A549 treated with DMSO at 1 μM for 4 hours (cell line): ENCODE measurements around the gene PPM1J. TPM values are rescaled to one million over a fixed set of nuclear protein-coding genes. Genes with fewer than 3 reads are reported as not detected.

Experiments used
- total RNA-seq: library from RNA; stranded (reverse); fragments of 200-300 nt; extraction: Qiagen RNA extraction; gene quantifications from 5 replicates; pipeline ENCODE4 v1.2.3, GENCODE V29; 2022; ENCODE audit warnings: low read depth

PPM1J gene, protein sequence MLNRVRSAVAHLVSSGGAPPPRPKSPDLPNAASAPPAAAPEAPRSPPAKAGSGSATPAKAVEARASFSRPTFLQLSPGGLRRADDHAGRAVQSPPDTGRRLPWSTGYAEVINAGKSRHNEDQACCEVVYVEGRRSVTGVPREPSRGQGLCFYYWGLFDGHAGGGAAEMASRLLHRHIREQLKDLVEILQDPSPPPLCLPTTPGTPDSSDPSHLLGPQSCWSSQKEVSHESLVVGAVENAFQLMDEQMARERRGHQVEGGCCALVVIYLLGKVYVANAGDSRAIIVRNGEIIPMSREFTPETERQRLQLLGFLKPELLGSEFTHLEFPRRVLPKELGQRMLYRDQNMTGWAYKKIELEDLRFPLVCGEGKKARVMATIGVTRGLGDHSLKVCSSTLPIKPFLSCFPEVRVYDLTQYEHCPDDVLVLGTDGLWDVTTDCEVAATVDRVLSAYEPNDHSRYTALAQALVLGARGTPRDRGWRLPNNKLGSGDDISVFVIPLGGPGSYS
- 1.1 to 1.9 TPM (median 1.4 TPM) in 5 replicates for total RNA-seq

DNA sequence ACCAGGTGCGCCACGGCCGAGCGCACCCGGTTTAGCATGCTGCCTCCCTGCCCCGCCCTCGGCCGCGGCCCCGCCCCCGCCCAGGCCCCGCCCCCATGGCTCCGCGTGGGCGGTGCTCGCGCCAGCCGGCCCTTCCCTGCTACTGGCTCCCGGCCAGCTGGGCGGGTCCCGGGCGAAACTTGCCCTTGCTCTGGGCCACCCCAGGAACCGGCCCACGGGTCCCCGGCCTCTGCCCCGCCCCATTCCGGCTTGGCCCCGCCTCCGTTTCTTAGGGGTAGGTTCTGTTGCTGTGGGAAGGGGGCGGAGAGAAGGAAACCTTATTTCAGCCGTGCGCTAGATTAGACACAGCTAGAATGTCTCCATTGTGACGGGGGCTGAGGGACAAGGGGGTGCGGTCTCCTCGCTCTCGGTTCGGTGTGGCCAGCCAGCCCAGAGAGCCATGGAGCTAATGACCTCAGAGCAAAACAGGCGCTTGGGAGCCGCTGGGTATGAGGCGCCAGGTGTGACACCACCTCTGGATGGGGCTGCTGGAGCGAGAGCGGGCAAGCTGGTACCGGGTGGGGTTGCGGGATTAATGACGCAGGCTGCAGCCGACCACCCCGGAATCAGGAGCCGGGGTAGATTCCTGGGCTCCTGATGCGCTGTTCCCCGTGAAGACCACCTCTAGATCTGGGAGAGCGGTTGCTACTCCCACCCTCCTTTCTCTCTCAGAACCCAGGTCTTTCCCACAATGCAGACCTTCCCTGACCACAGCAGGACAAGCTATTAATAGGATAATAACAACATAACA lies at the start of gene PPM1J:
PPM1J (minus strand) TSS at position 69 of the 790 bp plus-strand sequence; CDS start at position 38, 31 bp downstream.

DNA sequence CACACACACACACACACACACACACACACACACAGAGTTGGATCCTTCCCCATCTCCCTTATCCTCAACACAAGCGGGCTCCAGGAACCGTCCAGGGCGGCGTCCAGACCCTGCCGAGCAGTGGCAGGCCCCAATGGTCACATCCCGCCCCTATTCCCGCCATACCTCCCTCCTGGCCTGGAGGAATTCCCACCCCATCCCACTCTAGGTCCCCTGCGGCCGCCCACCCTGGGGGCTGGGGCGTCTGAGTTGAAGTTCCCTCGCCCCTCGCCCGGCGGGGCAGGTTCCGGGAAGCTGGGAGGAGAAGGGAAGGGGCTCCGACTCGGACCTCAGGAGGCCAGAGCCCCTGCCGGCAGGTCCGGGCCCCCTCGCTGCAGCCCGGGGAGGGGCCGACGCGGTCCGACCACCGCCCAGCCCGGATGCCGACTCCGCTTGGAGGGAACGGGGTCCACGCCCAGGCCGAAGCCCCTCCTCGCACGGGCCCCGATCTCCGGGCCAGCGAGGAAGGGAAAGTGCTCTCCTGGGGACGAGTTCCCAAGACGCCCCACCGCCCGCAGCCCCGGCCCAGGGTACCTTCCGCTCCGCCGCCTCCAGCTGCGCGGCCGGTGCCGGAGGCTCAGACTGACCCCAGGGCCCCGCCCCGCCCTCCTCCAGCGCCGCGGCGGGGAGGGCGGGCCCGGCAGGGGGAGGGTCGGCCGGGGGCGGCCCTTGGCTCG lies 8.5 kb downstream of the PPM1J start, which contains the start of gene RHOC:
RHOC (minus strand) TSS at position 623 of the 716 bp plus-strand sequence. CDS start 3,328 bp downstream, outside the sequence.

GRCh38 chr1:112674440-112674985 lies 40.6 kb downstream of the PPM1J start, which contains the start of gene MOV10:
MOV10 (plus strand) TSS chr1:112674659; CDS start chr1:112674913, 254 bp downstream.

Other genes with a start within 250 kb of the PPM1J start
- gene WNT2B, start 206.4 kb downstream of the PPM1J start, total RNA-seq: 0.17 to 0.47 TPM (median 0.33 TPM) in 5 replicates
- gene ST7L, start 96.2 kb downstream of the PPM1J start, total RNA-seq: 10.6 to 13.2 TPM (median 11.6 TPM) in 5 replicates
- gene CAPZA1, start 95.5 kb downstream of the PPM1J start, total RNA-seq: 62.1 to 75.2 TPM (median 69.3 TPM) in 5 replicates
- 28.3 to 35.7 TPM (median 31.2 TPM) in 5 replicates for gene MOV10, start 40.7 kb downstream of the PPM1J start, total RNA-seq
- gene RHOC, start 8.2 kb downstream of the PPM1J start, total RNA-seq: 341 to 402 TPM (median 359 TPM) in 5 replicates
- 50.5 to 60.5 TPM (median 57.3 TPM) in 5 replicates for gene SLC16A1, start 240.9 kb upstream of the PPM1J start, total RNA-seq